ENCODE measurements around the gene SRGAP2B.
"Not testable (repeated sequence)": the region's sequence is repeated elsewhere in the genome, so short reads cannot be mapped to it uniquely, and the experiment has no call there.

DNA sequence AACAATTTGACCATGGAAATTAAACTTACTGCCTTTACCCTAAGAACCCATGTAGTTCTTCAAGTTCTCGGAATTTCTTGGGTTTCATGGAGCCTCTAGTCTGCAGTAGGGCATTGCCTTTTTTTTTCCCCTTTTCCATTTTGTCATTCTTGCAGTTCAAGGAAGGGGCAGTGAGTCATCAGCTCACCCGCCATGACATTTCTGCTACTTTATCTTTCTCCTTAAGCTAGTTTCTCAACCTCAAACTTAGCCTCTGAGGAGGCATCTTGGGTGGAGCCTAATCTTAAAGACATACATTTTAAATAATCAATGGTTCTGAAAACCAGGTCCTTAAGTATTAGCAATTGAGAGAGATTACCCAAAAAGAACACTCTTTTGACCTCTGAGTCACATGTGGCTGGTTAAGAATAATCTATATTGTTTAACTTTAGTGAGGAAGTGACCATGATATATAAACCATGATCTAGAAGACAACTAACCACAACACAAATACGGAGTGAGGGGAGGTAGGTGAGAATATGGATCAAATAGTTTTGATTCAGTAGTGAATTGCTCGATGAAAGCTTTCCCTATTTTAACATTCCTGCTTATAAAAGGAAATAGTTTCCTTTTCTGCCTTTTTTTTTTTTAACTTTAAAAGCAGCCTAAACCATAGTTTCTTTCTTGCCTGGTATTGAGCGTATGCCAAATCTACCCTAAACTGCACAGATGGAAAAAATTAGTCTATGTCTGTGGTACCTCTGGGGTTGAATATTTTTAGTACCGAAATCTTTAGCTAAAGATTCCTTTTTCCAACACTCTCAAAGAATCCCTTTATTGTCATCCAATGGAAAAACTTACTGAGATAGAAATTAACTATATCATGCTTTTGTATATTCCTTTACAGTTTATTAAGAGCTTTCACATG, 20.7 kb upstream of the SRGAP2B start:
- TF ChIP-seq, protein P1, sequence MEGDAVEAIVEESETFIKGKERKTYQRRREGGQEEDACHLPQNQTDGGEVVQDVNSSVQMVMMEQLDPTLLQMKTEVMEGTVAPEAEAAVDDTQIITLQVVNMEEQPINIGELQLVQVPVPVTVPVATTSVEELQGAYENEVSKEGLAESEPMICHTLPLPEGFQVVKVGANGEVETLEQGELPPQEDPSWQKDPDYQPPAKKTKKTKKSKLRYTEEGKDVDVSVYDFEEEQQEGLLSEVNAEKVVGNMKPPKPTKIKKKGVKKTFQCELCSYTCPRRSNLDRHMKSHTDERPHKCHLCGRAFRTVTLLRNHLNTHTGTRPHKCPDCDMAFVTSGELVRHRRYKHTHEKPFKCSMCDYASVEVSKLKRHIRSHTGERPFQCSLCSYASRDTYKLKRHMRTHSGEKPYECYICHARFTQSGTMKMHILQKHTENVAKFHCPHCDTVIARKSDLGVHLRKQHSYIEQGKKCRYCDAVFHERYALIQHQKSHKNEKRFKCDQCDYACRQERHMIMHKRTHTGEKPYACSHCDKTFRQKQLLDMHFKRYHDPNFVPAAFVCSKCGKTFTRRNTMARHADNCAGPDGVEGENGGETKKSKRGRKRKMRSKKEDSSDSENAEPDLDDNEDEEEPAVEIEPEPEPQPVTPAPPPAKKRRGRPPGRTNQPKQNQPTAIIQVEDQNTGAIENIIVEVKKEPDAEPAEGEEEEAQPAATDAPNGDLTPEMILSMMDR (IDR thresholded peaks at IDR 0.05; ENCODE audit: low read depth, low read length, poor library complexity, severe bottlenecking): not testable (repeated sequence)
- not testable (repeated sequence) for TF ChIP-seq EZH2phosphoT487 (IDR thresholded peaks at IDR 0.05; ENCODE audit: borderline replicate concordance, low read length)

All from DOHH2 (cell line).